NT2/D1 (cell line): Measurements from ENCODE around the gene NCAM2.
A peak's percentile ranks its signal among the peaks of the same experiment; 100 is the strongest.

Source experiments
- SUZ12 ChIP-seq: IDR thresholded peaks from 2 replicates; pipeline ENCODE4 v1.6.1; 2011; ENCODE audit not compliant: insufficient read length, insufficient read depth; ENCODE audit errors: extremely low read depth
- YY1 ChIP-seq: IDR thresholded peaks from 2 replicates; pipeline ENCODE4 v1.6.1; 2011; ENCODE audit not compliant: insufficient read length, insufficient read depth
- ZNF274 ChIP-seq: IDR thresholded peaks from 2 replicates; pipeline ENCODE4 v1.6.1; 2011; ENCODE audit warnings: mild to moderate bottlenecking, low read depth, low read length

GRCh38 chr21:20996421-20997310, 1.5 kb upstream of the NCAM2 start:
- TF ChIP-seq SUZ12 = peak; percentile 44
- TF ChIP-seq YY1 = no peak
- TF ChIP-seq ZNF274 = no peak
